Stimulated activated CD8-positive, alpha-beta memory T cell treated with anti-CD3 and anti-CD28 coated beads, Interleukin-7, amount 100 ng/mL, for 24 hours (primary cell): ENCODE data around the gene MOGAT1.
A peak's percentile ranks its signal among the peaks of the same experiment; 100 is the strongest.

Experiments
- DNase-seq: peaks from one replicate; pipeline ENCODE4 v3.0.0-alpha.2; 2020; ENCODE audit warnings: low read depth

Gene MOGAT1

DNA sequence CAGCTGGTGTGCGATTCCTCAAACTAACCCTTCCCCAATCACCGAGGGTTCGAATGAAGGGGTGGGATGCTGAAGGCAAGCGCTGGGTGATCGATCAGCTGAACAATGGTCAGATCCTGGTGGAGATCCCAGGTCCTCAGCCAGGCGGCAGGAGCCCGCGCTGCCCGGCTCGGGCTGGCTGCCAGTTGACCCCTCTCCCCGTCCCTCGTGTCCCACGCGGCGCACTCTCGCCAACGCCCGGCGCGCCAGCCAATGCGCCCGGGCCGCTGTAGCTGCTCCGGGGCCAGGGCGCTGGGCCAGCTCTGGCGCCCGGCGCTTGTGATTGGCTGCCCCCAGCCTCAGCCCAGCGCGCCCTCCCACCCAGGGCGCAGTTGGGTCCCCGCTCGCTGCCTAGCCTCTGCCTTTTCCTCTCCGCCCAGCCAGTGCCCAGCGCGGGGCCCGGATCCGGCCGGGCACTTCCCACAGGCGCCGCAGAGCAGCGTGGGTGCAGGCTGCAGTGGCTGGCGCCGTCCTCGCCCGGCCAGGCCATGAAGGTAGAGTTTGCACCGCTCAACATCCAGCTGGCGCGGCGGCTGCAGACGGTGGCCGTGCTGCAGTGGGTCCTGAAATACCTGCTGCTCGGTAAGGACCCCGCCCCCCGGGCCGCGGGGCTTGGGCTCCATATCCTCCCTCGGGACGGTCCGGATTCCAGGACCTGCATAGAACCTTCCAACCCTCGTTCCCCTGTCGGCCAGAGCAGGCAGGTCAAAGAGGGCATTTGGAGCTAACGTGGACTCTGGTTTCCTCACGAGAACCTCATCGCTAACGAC lies at the start of gene MOGAT1:
MOGAT1 (plus strand) TSS at position 400 of the 809 bp plus-strand sequence; CDS start at position 528, 128 bp downstream.
- no peak for DNase-seq

DNA sequence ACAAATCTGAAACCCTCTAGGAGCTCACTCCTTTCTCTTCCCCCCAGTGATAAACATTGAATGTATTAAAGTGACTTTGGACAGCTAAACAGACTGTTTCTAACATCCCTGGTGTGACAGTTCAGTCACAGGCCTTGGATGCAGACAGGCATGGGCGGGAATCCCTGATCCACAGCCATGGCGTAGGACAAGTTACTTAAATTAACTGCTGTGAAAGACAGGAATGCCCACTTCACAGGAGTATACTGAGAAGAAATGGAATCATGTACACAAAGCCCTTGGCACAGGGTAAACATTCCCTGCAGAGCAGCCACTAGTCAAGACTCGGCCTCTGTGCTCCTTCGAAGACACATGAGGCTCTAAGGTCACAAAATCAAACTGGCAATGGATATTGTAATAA lies 49.6 kb upstream of the MOGAT1 start:
- no peak for DNase-seq

DNA sequence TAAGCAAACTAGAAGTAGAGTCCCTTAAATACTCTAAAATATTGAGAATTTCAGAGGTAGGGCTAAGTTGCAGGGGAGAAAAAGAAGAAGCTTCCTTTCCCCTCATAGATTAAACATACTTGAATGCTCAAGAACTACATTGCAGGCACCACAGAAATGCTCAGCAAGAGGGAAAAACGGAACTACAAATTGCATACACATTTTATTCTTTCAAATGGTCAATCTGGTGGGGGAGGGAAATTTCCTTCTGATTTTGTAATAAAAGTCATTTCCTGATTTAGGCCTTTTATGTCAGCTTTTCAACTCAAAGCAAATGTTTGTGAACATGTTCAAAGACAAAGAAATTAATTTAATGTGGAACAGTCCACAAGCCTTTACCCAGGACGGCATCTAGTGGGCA lies 48.5 kb upstream of the MOGAT1 start:
- DNase-seq: no peak

DNA sequence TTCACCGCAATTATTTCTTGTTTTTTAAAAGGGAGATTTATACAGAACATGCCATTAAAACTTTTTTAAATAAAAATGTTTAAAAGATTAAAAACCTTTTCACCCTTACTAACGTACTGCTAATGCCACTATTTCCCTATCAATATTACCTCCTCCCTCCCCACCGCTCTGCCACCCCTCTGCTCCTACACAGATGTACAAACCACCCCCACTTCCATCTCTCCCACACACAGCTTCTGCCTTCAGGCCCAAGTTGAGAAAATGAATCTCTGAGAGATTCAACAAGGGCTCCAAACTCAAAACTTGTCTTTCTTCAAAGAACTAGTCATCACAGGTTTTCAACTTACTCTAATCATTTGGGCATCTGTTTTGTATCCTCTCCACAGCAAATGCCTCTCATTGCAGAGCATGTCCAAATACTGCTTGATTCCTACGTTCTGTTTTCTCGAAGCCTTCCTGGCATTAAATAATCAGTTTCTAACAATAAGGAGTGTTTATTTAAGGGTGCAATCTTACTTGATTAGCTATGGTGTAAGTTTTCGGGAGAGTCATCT lies 47.6 kb upstream of the MOGAT1 start:
- no peak for DNase-seq

- no peak for DNase-seq
Observed at GRCh38 chr2:222627764-222628163, 43.7 kb upstream of the MOGAT1 start.

GRCh38 chr2:222635295-222635694 lies 36.2 kb upstream of the MOGAT1 start:
- DNase-seq: no peak

GRCh38 chr2:222637067-222637466 lies 34.4 kb upstream of the MOGAT1 start:
- no peak for DNase-seq

DNA sequence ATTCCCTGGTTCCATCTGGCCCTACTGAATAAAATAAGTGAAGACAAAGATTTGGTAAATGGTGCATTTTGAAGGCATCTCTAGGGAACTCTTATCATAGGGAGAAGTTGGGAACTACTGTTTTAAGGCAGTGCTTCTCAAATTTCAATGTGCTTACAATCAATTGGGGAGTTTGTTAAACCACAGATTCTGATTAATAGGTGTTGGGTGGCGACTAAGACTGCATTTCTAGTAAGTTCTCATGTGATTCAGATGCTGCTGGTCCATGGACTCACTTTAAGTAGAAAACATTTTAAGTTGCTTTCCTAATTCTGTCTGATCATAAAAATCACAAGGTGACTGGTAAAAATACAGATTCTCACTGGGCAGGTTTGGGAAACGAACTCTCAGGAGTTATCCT lies 30.1 kb upstream of the MOGAT1 start:
- DNase-seq: no peak

- no peak for DNase-seq
Observed at GRCh38 chr2:222643134-222643533, 28.3 kb upstream of the MOGAT1 start.

- DNase-seq: no peak
Observed at GRCh38 chr2:222646008-222646407, 25.4 kb upstream of the MOGAT1 start.

- no peak for DNase-seq
Observed at GRCh38 chr2:222649801-222650200, 21.7 kb upstream of the MOGAT1 start.

GRCh38 chr2:222651718-222652418 lies 19.6 kb upstream of the MOGAT1 start:
- no peak for DNase-seq

DNA sequence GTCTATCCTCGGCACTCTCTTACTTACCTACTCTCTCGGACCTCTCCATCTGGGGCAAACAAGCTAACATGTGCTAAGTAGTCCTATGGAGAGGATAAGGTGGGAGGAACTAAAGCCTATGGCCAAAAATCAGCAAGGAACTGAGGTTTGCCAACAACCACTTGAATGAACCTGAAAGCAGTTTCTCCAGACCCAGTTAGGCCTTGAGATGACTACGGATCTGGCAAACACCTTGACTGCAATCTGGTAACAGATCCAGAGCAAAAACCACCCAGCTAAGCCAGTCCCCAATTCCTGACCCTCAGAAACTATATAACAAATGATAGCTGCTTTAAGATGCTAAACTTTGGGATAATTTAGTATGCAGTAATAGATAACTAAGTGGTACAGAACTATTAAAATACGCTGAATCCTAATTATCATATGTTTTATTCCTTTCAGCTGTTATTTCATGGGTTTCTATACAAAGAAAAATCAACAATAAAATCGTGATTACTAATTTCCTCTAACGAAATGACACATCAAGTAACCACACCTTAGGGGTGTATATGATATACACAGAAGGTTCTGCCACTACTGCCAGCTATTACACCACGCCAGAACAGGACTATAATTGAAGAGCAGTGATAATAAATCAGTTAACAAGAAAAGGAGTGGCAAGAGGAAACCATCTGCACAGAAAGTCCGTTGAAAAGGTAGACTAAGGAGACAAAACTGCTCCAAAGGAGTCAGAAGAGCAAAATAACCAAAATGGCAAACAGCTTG lies 18.8 kb upstream of the MOGAT1 start:
- no peak for DNase-seq

GRCh38 chr2:222653280-222653679 lies 18.2 kb upstream of the MOGAT1 start:
- DNase-seq: no peak

GRCh38 chr2:222655787-222656525 lies 15.5 kb upstream of the MOGAT1 start, which contains the start of gene FARSB:
Gene FARSB (minus strand): TSS chr2:222656092. CDS start chr2:222656073, 19 bp downstream.
- DNase-seq: peak; percentile 82

GRCh38 chr2:222656526-222657446 lies 14.7 kb upstream of the MOGAT1 start:
- no peak for DNase-seq

GRCh38 chr2:222663479-222663878 lies 8.0 kb upstream of the MOGAT1 start:
- DNase-seq: no peak

GRCh38 chr2:222668494-222669154 lies 2.8 kb upstream of the MOGAT1 start:
- DNase-seq: no peak

DNA sequence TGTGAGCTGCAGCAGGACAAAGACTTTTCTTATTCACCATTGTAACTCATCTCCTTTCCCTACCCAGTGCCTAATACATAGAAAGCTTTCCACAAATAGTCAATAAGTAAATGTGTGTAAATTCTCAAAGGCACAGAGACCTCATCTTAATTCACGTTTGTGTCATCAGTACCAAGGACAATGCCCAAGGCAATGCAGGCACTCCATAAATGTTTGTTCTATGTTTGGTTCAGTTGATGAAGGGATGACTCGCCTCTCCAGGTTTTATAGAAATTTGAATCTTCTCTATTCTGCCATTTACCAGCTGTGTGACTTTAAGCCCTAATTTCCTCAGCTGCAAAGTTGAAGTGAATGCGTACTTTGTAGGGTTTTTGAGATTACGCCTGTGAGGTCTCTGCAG lies 2.1 kb upstream of the MOGAT1 start:
- DNase-seq: no peak
